OCI-M1 (cell line): ENCODE data around the gene TAP2.

Source experiments
- DNase-seq: peaks from one replicate; lab custom pipeline; 2025; lab: John Stamatoyannopoulos, UW

TAP2 gene

DNA sequence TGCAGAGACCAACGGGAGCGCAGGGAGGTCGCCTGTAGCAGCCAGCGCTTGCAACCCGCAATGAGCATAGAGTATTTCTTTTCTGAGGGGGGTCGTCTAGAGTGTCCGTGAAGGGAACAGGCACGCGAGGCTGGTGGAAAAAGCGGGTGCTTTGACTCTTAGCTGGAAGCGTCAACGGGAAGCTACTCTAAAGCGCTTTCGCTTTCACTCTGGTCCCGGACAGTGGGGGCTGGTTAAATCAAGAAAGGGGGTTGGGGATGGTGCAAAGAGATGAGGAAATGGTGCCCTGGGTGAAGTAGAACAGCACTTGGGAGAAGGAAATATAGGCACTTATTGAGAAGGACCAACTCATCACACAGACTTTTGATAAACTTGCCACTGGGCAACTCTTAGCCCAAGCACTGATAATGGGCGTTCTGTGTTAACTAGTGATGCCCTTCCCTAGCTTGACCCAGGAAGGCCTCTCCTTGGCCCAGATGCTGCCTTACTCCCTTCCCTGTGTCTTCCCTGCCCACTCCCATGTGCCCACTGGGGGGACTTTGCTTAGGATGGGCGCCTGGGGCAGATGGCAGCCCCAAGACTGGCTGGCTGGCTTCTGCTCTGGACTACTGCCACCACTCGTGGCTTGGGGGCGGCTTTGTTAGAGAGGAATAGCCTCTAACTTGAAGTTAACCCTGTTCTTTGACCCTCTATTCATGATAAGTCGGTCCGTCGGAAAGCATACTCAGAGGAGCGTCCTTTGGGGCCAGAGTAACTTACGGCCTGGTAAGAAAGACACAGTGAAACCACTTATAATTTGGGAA is 16.0 kb upstream of the TAP2 start:
- peak; percentile 89 for DNase-seq

DNA sequence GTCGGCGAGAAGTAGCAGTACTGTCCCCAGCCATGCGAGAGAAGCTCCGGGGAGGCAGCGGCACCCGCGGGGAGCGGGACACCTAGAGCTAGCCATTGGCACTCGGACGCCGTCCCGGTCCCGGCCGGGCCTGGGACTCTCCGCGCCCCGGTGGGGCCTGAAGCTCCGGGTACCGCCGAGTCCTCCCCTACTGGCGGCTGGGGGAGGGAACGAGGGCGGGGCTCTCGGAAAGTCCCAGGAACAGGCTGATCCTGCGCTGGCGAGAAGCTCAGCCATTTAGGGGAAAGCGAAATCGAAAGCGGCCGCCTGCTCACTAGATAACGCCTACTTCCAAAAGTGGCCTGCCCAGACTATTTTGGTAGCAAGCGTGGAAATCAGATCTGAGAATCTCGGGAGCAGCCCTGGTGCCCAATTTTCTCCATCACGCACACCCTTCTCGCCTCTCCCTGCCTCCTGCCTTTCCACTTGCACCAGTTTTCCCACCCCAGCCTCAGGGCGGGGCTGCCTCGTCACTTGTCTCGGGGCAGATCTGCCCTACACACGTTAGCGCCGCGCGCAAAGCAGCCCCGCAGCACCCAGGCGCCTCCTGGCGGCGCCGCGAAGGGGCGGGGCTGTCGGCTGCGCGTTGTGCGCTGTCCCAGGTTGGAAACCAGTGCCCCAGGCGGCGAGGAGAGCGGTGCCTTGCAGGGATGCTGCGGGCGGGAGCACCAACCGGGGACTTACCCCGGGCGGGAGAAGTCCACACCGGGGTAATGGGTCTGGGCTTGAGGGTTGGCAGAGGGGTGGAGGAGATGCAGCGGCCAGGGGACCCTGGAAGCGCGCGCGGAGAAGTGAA is 15.2 kb upstream of the TAP2 start, which contains the start of the genes PSMB9 and TAP1:
PSMB9 (plus strand) TSS at position 652 of the 835 bp plus-strand sequence; CDS start at position 690, 38 bp downstream.
TAP1 (minus strand) TSS at position 164 of the 835 bp plus-strand sequence; CDS start at position 96, 68 bp downstream.
- peak; percentile 100 for DNase-seq

GRCh38 chr6:32852844-32853540 is 14.5 kb upstream of the TAP2 start:
- no peak for DNase-seq

- DNase-seq = peak; percentile 82
Measured at GRCh38 chr6:32852018-32852843, 13.7 kb upstream of the TAP2 start.

GRCh38 chr6:32851025-32851424 is 12.5 kb upstream of the TAP2 start:
- no peak for DNase-seq

DNA sequence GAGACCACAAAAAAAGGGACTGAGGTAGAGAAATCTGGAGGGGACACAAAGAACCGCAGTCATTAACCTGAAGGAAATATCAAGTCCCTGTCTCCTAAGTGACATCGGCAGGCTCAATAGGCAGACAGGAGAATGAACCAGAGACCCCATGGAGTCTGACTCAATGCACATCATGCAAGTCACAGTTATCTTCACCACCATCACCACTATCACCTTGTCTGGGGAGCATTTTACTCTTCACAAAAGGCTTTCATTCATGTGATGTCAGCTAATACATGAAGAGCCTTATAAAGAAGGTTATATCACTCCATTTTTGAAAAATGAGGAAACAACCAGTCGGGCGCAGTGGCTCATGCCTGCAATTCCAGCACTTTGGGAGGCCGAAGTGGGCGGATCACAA is 10.6 kb upstream of the TAP2 start:
- DNase-seq = no peak

DNA sequence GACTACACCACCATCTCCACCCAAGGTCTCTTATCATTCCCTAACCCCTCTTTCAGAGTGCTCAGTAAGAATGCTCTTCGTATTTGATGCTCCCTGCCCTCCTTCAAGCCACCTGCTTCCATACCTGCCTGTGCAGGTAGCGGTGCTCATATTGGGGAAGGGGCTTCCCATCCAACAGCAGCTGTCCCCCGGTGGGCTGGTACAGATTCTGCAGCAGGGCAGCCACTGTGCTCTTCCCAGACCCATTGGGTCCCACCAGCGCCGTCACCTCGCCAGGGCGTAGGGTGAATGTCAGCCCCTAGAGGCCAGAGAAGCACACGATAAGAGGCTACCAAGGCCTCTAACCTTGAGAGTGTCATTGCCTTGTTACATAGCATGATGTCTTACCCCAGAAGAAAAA is 9.3 kb upstream of the TAP2 start:
- DNase-seq = no peak

DNA sequence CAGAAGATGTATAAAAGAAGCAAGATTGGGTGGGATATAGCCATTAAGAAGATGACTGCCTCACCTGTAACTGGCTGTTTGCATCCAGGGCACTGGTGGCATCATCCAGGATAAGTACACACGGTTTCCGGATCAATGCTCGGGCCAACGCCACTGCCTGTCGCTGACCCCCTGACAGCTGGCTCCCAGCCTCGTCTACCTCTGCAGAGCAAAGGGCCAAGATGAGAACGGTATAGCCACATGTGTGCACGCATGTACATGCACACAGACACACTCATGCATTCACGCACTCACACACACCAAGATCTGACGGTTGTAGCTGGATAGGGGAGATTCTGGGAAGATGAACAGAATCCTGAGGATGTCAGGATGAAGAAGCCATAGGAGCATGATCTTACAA is 8.5 kb upstream of the TAP2 start:
- DNase-seq = no peak

GRCh38 chr6:32845384-32845884 is 6.9 kb upstream of the TAP2 start:
- DNase-seq = peak; percentile 79

DNA sequence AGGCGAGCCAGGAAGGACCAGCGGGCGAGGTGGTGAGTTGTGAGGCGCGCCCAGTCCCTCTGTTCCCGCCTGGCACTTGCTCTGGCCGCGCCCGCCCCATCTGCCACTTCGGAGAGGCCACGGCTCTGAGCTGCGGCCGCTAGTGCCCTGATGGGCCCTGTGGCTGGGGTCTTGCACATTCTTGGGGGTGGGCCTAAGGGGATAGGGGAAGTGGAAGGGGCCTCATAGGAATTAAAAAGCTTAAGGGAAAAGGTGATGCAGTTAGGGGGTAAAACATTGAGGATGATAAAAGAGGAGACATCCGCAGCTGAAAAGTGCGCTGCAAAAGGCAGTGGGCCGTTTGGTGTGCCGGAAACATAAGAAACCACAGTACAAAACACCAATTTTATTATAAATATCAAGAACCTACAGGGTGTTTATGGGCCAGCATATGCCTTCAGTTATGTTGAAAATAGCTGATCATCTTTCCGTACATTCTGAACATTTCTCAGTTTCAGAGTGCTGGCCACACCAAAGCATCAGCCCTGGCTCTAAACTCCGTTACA is 6.4 kb upstream of the TAP2 start:
- no peak for DNase-seq

- peak; percentile 99 for DNase-seq
Measured at GRCh38 chr6:32843979-32844838, 5.7 kb upstream of the TAP2 start, which contains the start of gene PSMB8. Gene PSMB8 (minus strand): TSS chr6:32844047. CDS start chr6:32843996, 51 bp downstream.

DNA sequence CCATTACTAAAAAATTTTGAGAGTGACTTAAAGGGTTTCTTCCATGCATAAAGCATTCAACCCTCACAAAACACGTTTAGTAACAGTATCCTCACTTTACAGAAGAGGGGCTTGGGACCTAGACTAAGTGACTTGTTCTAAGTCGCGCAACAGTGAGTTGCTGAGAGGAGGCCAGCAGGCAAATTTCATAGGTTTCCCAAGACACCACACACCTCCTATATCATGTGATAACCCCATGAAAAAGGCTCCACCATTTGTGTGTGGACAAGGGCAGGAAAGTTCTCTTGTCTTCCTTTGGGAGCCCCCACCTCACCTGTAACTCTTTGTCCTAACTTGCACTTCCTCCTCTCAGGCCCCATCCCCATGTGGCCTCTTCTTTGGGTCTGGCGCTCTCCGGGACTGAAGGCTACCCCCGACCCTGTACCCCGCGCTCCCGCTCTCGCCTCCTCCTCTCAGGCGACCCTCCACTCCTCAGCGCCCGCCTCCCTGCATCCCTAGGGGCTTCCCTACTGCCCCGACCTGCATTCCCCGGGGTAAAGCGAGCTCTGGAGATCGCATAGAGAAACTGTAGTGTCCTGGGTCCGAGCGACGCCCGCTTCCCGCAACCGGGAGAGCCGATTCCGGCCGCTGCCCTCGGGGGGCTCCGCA is 4.9 kb upstream of the TAP2 start:
- peak; percentile 76 for DNase-seq

DNA sequence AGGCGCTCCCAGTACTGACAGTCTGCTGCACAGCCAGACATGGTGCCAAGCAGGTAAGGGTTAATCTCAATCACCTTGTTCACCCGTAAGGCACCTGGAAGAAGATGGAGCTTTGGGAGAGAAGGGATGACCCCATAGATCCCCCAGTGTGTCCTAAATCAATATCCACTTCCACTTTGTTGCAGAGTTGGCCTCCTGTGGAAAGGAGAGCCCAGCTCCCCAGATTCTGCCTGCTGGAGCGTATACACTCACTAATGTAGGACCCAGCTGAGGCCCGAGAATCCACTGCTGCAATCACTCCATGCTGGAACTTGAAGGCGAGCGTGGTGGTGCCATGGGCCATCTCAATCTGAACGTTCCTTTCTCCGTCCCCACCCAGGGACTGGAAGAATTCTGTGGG is 4.2 kb upstream of the TAP2 start:
- peak; percentile 48 for DNase-seq

- DNase-seq = no peak
Measured at GRCh38 chr6:32842021-32842650, 3.6 kb upstream of the TAP2 start.

GRCh38 chr6:32840604-32841246 is 2.2 kb upstream of the TAP2 start:
- no peak for DNase-seq

DNA sequence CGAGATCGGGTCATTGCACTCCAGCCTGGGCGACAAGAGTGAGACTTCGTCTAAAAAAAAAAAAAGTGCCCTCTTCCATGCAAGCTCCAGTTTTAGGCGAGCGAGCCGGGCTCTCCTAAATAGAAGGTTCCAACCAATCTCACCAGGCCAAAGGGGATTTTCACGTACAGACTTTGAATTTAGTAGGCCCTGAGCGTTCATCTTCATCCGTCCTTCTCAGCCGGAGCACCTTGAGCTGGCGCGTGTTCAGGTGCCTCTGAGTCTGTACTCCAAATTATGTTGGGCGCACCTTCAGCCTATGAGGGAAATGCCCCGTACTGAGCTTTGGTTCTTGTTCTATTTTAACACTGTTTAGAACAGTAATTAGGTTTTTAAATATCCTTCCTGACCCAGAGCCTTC is 817 bp upstream of the TAP2 start:
- DNase-seq = no peak

DNA sequence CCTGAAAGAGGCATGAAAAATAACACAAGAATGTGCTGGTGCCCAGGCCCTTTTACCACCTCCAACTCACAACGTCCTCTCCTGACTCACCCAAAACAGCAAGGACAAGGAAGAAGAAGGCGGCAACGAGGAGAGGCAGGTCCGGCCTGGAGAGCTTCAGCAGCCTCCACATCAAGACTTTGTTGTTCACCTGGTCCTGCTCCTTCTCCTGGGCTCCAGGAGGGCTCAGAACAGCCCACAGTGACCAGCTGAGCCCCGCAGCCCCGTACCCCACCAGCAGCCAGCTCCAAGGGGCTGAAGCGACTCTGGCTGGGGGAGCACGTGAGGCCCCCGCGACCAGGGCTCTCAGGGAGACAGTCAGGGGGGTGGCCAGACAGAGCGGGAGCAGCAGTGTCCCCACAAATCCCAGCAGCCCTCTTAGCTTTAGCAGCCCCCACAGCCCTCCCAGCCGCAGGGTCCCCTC is 857 bp downstream of the TAP2 start:
- peak; percentile 26 for DNase-seq

DNA sequence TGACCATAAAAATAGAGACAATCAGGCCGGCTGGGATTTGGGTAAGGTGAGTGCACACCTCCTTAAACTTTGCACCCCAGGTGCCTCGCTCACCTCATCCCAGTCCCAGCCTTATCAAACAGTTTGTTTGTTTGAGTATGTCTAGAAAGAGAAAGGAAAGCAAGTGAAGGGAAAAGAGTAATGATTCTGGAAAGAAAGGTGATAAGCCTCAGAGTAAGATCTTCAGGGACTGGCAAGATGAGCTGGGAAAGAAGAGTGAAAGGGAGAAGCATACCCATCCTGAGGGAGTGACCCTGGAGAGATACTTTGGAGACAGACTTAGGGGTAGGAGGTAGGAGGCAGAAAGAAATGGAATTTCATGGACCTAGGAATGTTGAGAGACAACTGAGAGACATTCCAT is 1.7 kb downstream of the TAP2 start:
- DNase-seq = no peak
